DND-41 (cell line): Measurements from ENCODE around the gene ERCC1.

Experiments
- EZH2 ChIP-seq: IDR thresholded peaks from 3 replicates; pipeline ENCODE4 v1.6.1; 2012; ENCODE audit warnings: borderline replicate concordance, low read depth, mild to moderate bottlenecking, moderate library complexity, low read length, inconsistent platforms; ENCODE audit not compliant: severe bottlenecking
- TF ChIP-seq, protein P1 (sequence below): IDR thresholded peaks from 2 replicates; pipeline ENCODE4 v1.5.1; 2012; ENCODE audit warnings: borderline replicate concordance, low read length, moderate library complexity, mild to moderate bottlenecking; ENCODE audit not compliant: poor library complexity, severe bottlenecking; ENCODE audit errors: extremely low read depth

DNA sequence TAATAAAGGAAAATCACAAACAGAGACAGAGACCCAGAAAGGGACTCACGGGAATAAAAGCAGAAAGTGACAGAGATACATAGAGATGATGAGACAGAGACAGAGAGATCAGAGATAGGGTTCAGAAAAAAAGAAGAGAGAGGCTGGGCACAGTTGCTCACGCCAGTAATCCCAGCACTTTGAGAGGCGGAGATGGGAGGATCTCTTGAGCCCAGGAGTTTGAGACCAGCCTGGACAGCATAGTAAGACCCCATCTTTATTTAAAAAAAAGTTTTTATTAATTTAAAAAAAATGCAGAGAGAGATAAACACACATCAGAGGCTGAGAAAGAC, 24.7 kb upstream of the ERCC1 start:
- TF ChIP-seq, protein P1, sequence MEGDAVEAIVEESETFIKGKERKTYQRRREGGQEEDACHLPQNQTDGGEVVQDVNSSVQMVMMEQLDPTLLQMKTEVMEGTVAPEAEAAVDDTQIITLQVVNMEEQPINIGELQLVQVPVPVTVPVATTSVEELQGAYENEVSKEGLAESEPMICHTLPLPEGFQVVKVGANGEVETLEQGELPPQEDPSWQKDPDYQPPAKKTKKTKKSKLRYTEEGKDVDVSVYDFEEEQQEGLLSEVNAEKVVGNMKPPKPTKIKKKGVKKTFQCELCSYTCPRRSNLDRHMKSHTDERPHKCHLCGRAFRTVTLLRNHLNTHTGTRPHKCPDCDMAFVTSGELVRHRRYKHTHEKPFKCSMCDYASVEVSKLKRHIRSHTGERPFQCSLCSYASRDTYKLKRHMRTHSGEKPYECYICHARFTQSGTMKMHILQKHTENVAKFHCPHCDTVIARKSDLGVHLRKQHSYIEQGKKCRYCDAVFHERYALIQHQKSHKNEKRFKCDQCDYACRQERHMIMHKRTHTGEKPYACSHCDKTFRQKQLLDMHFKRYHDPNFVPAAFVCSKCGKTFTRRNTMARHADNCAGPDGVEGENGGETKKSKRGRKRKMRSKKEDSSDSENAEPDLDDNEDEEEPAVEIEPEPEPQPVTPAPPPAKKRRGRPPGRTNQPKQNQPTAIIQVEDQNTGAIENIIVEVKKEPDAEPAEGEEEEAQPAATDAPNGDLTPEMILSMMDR = no peak
- no peak for TF ChIP-seq EZH2
